Measurements from ENCODE around the gene RBPJ. TPM values are rescaled to one million over a fixed set of nuclear protein-coding genes. Genes with fewer than 3 reads are reported as not detected.
"Not testable (repeated sequence)": the region's sequence is repeated elsewhere in the genome, so short reads cannot be mapped to it uniquely, and the experiment has no call there.

RBPJ gene
- total and polyA plus RNA-seq, 7 donors: 10.6 to 44.4 (median 28.8) TPM

DNA sequence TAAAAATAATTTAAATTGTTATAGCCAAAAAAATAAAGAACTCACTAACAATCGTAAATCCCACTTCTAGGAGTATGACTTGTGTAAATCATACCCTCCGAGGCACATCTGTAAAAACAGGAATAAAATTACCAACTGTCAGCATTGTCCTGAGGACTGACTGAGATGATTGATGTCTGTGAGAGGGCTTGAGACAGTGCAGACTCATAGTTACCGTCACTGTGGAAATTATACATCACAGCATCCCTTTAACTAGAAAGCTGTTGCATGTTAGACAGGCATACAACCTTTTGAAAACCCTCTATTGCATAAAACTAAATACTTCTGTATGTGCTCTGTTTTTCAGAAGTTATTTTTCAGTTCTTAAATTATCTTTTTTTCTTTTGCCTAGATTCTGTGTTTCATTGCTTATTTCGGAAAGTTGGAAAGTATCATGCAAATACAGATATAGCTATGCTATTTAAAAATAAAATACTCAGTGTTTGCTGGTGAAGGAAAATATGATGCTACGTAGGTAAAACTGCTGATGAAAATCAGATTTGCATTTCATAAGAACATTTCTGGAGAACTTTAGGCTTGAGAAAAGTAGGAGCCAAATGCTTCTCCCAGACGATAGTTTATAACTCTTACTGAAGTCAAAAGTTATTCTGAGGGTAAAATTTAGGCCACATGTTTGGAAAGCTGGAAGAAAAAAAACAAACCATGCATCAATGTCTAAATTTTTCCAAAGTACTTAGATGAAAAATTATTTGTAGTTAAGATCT, 13.6 kb upstream of the RBPJ start:
- Histone ChIP-seq H3K4me1 (no peaks in the 10 kb centered on the region), H3K9me3 (no peaks in the 10 kb centered on the region), H3K4me3 (no peak overlapping the region), H3K36me3 (ENCODE audit: insufficient read depth in 1 of 2, low read depth in 1 of 2) (no peaks in the 10 kb centered on the region), H3K27me3 (ENCODE audit: insufficient read depth in 3 of 3, low read length in 2 of 3) (no peaks in the 10 kb centered on the region), H3K27ac (no peak overlapping the region)
- intact Hi-C loops (cut with DNase I): no loop called here
- WGBS, 3 donors: 55 to 73% (median 65%) methylated on average over 6 of the region's 6 CpGs
- DNase-seq: no peak
- TF ChIP-seq, protein P1, sequence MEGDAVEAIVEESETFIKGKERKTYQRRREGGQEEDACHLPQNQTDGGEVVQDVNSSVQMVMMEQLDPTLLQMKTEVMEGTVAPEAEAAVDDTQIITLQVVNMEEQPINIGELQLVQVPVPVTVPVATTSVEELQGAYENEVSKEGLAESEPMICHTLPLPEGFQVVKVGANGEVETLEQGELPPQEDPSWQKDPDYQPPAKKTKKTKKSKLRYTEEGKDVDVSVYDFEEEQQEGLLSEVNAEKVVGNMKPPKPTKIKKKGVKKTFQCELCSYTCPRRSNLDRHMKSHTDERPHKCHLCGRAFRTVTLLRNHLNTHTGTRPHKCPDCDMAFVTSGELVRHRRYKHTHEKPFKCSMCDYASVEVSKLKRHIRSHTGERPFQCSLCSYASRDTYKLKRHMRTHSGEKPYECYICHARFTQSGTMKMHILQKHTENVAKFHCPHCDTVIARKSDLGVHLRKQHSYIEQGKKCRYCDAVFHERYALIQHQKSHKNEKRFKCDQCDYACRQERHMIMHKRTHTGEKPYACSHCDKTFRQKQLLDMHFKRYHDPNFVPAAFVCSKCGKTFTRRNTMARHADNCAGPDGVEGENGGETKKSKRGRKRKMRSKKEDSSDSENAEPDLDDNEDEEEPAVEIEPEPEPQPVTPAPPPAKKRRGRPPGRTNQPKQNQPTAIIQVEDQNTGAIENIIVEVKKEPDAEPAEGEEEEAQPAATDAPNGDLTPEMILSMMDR (IDR thresholded peaks at IDR 0.05): no peak
- ATAC-seq: no peak

DNA sequence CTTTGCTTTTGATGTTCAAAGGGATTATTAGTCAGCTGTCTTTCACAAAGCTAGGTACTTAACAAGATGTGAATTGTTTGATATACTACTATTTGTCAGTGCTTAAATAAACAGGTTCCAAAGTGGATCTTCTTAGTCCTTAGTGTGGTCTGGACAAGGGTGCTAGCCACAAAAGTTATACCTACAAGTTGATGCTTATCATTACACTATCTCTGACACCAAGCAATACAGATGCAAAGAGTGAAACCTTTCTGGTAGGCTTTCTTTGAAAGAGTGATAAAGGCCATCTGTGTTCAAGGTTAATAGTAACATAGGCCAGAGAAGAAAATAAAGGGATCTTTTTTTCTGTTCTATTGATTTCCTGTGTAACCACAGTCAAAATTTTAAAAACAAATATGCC, 12.2 kb upstream of the RBPJ start:
- TF ChIP-seq, protein P1 (IDR thresholded peaks at IDR 0.05): no peak
- no peaks in the 10 kb centered on the region for H3K27me3 ChIP-seq (ENCODE audit: insufficient read depth in 3 of 3, low read length in 2 of 3)
- ATAC-seq (no peak), DNase-seq (no peak)
- no peak overlapping the region for H3K4me3 ChIP-seq
- no peak overlapping the region for H3K27ac ChIP-seq
- no peaks in the 10 kb centered on the region for H3K36me3 ChIP-seq (ENCODE audit: insufficient read depth in 1 of 2, low read depth in 1 of 2)
- no peaks in the 10 kb centered on the region for H3K4me1 ChIP-seq
- intact Hi-C loops (cut with DNase I): no loop called here
- H3K9me3 ChIP-seq: no peaks in the 10 kb centered on the region

DNA sequence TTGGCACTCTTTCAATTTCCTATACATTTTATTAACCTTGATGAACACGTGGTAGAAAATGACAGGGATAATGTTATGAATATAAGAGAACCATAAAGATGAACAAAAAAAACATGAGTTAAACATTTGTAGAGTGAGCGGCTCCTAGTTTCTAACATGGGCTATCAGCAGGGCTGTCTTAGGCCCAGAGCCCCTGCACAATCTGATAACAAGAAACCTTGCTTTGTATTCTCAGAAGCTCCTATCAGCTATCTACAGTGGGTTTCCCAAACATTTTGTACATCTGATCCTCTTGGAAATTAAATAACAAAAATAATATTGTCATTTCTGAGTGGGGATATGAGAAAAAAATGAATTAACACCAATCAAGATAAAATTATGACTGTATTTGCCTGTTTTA, 10.6 kb upstream of the RBPJ start:
- TF ChIP-seq, protein P1 (IDR thresholded peaks at IDR 0.05): no peak
- no peak for ATAC-seq
- Histone ChIP-seq H3K27ac (no peak overlapping the region), H3K27me3 (ENCODE audit: insufficient read depth in 3 of 3, low read length in 2 of 3) (no peaks in the 10 kb centered on the region), H3K9me3 (peaks cover 1% of the 10 kb centered on the region), H3K36me3 (ENCODE audit: insufficient read depth in 1 of 2, low read depth in 1 of 2) (no peaks in the 10 kb centered on the region), H3K4me3 (no peak overlapping the region), H3K4me1 (no peaks in the 10 kb centered on the region)
- 62 to 67% (median 67%) methylated on average over 2 of the region's 2 CpGs for WGBS, 3 donors
- no peak for DNase-seq
- intact Hi-C loops (cut with DNase I): loop anchor here in 1 of 2 donors (10.0 kb wide), 1 partner anchor 325 kb away; no protein-coding TSS in a partner anchor

DNA sequence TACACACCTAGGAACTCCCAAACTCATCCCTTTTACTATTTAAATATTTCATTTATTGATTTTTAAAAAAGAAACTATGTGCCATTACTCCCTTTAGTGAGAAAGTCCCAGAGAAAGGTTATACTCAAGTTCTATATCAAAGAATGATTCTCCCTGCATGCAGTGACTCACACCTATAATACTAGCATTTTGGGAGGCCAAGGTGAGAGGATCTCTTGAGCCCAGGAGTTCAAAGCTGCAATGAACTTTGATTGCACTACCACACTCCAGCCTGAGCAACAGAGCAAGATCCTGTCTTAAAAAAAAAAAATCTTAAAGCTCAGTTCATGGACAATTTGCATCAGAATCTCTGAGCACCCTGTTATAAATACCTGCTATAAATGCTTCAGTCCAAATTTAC, 9.2 kb upstream of the RBPJ start:
- no peaks in the 10 kb centered on the region for H3K27me3 ChIP-seq (ENCODE audit: insufficient read depth in 3 of 3, low read length in 2 of 3)
- intact Hi-C loops (cut with DNase I): loop anchor here in 1 of 2 donors (10.0 kb wide), 1 partner anchor 327 kb away; no protein-coding TSS in a partner anchor
- H3K4me1 ChIP-seq: no peaks in the 10 kb centered on the region
- TF ChIP-seq, protein P1 (IDR thresholded peaks at IDR 0.05): no peak
- no peaks in the 10 kb centered on the region for H3K36me3 ChIP-seq (ENCODE audit: insufficient read depth in 1 of 2, low read depth in 1 of 2)
- no peak overlapping the region for H3K27ac ChIP-seq
- H3K4me3 ChIP-seq: no peak overlapping the region
- ATAC-seq (no peak), DNase-seq (no peak)
- H3K9me3 ChIP-seq: peaks cover 7% of the 10 kb centered on the region

DNA sequence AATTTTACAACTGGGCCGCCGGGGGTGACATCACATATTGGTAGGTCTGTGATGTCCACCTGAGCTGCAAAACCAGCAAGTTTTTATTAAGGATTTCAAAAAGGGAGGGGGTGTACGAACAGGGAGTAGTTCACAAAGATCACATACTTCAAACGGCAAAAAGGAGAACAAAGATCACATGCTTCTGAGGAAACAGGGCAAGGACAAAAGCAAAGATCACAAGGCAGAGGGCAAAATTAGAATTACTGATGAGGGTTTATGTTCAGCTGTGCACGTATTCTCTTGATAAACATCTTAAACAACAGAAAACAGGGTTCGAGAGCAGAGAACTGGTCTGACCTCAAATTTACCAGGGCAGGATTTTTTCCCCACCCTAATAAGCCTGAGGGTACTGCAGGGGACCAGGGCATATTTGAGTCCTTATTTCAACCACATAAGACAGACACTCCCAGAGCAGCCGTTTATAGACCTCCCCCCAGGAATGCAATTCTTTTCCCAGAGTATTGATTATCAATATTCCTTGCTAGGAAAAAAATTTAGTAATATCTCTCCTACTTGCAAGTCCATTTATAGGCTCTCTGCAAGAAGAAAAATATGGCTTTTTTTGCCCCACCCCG, 5.4 kb upstream of the RBPJ start:
- not testable (repeated sequence) for H3K9me3 ChIP-seq; H3K27ac ChIP-seq; DNase-seq; ATAC-seq; H3K27me3 ChIP-seq (ENCODE audit: insufficient read depth in 3 of 3, low read length in 2 of 3); H3K4me3 ChIP-seq; H3K4me1 ChIP-seq; H3K36me3 ChIP-seq (ENCODE audit: insufficient read depth in 1 of 2, low read depth in 1 of 2)
- intact Hi-C loops (cut with DNase I): loop anchor here (5.0 to 10.0 kb wide), 3 partner anchors 233 to 331 kb away; no protein-coding TSS in a partner anchor
- 90 to 95% (median 90%) methylated on average over 8 of the region's 8 CpGs for WGBS, 3 donors

Data from psoas muscle (tissue), 8 donors.